HEK293T (cell line): ENCODE results near the gene LNPK.

Experiments
- CTCF ChIA-PET: fragments of 350-600 bp; formaldehyde crosslinking; extraction: SDS; loops from one replicate; lab custom pipeline; 2021; ENCODE audit warnings: antibody characterized with exemption, inconsistent platforms; lab: Yijun Ruan, JAX
- POLR2A ChIA-PET: fragments of 350-600 bp; formaldehyde crosslinking; extraction: SDS; loops from one replicate; lab custom pipeline; 2020; ENCODE audit warnings: antibody characterized with exemption, inconsistent platforms; lab: Yijun Ruan, JAX
- DNase-seq: peaks from one replicate; pipeline ENCODE4 v3.0.0; 2012; ENCODE audit warnings: mixed read lengths; ENCODE audit errors: extremely low spot score
- ARNT ChIP-seq: fragments of 450-650 bp; IDR thresholded peaks from 2 replicates; pipeline ENCODE4 v1.6.1; 2017; ENCODE audit warnings: mild to moderate bottlenecking
- BHLHE40 ChIP-seq: fragments of 450-650 bp; IDR thresholded peaks from 2 replicates; pipeline ENCODE4 v1.6.1; 2016; ENCODE audit warnings: mild to moderate bottlenecking, moderate library complexity, borderline replicate concordance
- CTBP1 ChIP-seq: fragments of 450-650 bp; IDR thresholded peaks from 2 replicates; pipeline ENCODE4 v1.6.1; 2016; ENCODE audit warnings: borderline replicate concordance
- ELF4 ChIP-seq: fragments of 450-650 bp; IDR thresholded peaks from 2 replicates; pipeline ENCODE4 v1.6.1; 2017; ENCODE audit warnings: antibody characterized with exemption
- FOXA1 ChIP-seq: fragments of 450-650 bp; IDR thresholded peaks from 2 replicates; pipeline ENCODE4 v1.6.1; 2016; ENCODE audit warnings: mild to moderate bottlenecking
- FOXK2 ChIP-seq: fragments of 450-650 bp; IDR thresholded peaks from 2 replicates; pipeline ENCODE4 v1.6.1; 2016; ENCODE audit warnings: mild to moderate bottlenecking
- FOXM1 ChIP-seq: fragments of 450-650 bp; IDR thresholded peaks from 2 replicates; pipeline ENCODE4 v1.6.1; 2017; ENCODE audit warnings: mild to moderate bottlenecking, borderline replicate concordance
- HDGF ChIP-seq: fragments of 450-650 bp; IDR thresholded peaks from 2 replicates; pipeline ENCODE4 v1.6.1; 2017; ENCODE audit warnings: antibody characterized with exemption, borderline replicate concordance
- L3MBTL2 ChIP-seq: fragments of 450-650 bp; conservative IDR thresholded peaks from 2 replicates; pipeline ENCODE4 v1.6.1; 2016; ENCODE audit warnings: mild to moderate bottlenecking
- LEF1 ChIP-seq: fragments of 450-650 bp; IDR thresholded peaks from 2 replicates; pipeline ENCODE4 v1.6.1; 2017; ENCODE audit warnings: mild to moderate bottlenecking, borderline replicate concordance
- NFRKB ChIP-seq: fragments of 450-650 bp; IDR thresholded peaks from 2 replicates; pipeline ENCODE4 v1.6.1; 2016; ENCODE audit warnings: mild to moderate bottlenecking, moderate library complexity
- SP1 ChIP-seq: fragments of 450-650 bp; IDR thresholded peaks from 2 replicates; pipeline ENCODE4 v1.6.1; 2017
- SUZ12 ChIP-seq: fragments of 450-650 bp; IDR thresholded peaks from 2 replicates; pipeline ENCODE4 v1.6.1; 2016; ENCODE audit warnings: mild to moderate bottlenecking
- TARDBP ChIP-seq: fragments of 450-650 bp; IDR thresholded peaks from 2 replicates; pipeline ENCODE4 v1.6.1; 2016
- ZNF384 ChIP-seq: fragments of 450-650 bp; IDR thresholded peaks from 2 replicates; pipeline ENCODE4 v1.6.1; 2016
- TF ChIP-seq, protein P1 (sequence below): fragments of 450-650 bp; IDR thresholded peaks from 2 replicates; pipeline ENCODE4 v1.6.1; 2016

LNPK gene

DNA sequence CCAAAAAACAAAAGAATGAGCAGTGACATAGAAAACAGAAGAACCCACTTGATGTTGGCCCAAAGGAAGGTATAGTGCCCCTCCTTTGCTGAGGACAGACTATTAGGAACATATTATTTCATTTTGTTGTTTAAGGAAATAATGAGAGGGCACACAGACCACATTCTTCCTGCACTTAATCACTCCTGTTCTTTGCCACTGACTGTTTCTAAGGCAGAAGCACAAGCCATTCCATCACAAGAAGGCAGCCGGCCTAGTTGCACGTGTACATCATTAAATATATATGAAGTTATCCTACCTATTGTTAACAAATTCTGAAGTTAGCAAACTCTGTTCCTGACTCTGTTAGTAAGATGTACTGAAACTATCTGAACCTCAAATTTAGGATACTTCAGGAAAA lies 110.0 kb downstream of the LNPK start:
- ChIA-PET POLR2A (no interaction called here), CTCF (no interaction called here)
- no peak for DNase-seq
- no peak for TF ChIP-seq FOXA1
- no peak for TF ChIP-seq ZNF384

DNA sequence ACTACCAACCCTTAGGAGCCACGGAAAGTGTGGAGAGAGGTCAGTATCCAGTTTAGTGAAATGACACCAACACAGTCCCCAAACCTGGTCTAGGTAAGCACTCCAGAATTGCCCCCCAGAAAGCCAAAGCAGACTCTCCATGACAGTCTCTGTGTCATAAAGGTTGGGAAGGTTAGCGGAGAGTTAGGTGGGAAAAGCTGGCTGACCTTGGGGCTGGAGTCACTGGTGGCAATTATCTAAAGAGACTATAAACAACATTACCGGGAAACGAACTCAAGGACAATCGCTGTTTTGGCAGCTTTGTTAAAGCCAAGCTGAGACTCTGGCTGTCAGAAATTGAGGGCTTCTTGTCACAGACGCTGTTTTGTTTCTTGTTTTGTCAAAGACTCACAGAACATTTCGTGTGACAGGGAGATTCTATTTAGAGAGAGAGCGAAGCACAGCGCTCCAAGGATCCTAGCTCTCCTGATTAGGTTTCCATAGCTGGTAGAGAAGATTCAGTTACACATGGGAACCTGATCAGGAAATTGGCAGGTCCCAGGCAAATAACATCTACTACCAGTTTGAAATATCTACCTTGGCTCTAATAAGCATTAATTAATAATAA lies 111.3 kb downstream of the LNPK start:
- ChIA-PET POLR2A (no interaction called here), CTCF (no interaction called here)
- DNase-seq = no peak
- TF ChIP-seq FOXK2 = no peak
- TF ChIP-seq, protein P1, sequence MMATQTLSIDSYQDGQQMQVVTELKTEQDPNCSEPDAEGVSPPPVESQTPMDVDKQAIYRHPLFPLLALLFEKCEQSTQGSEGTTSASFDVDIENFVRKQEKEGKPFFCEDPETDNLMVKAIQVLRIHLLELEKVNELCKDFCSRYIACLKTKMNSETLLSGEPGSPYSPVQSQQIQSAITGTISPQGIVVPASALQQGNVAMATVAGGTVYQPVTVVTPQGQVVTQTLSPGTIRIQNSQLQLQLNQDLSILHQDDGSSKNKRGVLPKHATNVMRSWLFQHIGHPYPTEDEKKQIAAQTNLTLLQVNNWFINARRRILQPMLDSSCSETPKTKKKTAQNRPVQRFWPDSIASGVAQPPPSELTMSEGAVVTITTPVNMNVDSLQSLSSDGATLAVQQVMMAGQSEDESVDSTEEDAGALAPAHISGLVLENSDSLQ = no peak
- no peak for TF ChIP-seq ELF4
- TF ChIP-seq SP1 = no peak

- CTCF ChIA-PET = no interaction called here
- DNase-seq = no peak
- POLR2A ChIA-PET = no interaction called here
- TF ChIP-seq FOXK2 (no peak), NFRKB (no peak), ARNT (no peak), SP1 (no peak), SUZ12 (no peak), L3MBTL2 (no peak), CTBP1 (no peak), BHLHE40 (no peak), ELF4 (no peak), TARDBP (no peak), LEF1 (no peak), FOXA1 (no peak), ZNF384 (no peak), HDGF (no peak), FOXM1 (no peak)
- TF ChIP-seq, protein P1 = no peak
Measured at GRCh38 chr2:175889701-175890302, 112.3 kb downstream of the LNPK start.

- POLR2A ChIA-PET = interaction anchor here (0.8 kb wide), 1 partner anchor 1033 kb away, joined by 3 read pairs; no protein-coding TSS in a partner anchor
- DNase-seq = no peak
- no peak for TF ChIP-seq ZNF384
- TF ChIP-seq, protein P1 = no peak
- TF ChIP-seq TARDBP = no peak
- TF ChIP-seq FOXK2 = no peak
- TF ChIP-seq ELF4 = no peak
- TF ChIP-seq FOXM1 = no peak
- TF ChIP-seq NFRKB = no peak
- no peak for TF ChIP-seq SP1
- TF ChIP-seq HDGF = no peak
- TF ChIP-seq L3MBTL2 = no peak
- no peak for TF ChIP-seq FOXA1
- TF ChIP-seq ARNT = no peak
- no peak for TF ChIP-seq LEF1
- no peak for TF ChIP-seq SUZ12
- no peak for TF ChIP-seq CTBP1
- TF ChIP-seq BHLHE40 = no peak
- CTCF ChIA-PET = no interaction called here
Measured at GRCh38 chr2:175887776-175888175, 114.3 kb downstream of the LNPK start.

DNA sequence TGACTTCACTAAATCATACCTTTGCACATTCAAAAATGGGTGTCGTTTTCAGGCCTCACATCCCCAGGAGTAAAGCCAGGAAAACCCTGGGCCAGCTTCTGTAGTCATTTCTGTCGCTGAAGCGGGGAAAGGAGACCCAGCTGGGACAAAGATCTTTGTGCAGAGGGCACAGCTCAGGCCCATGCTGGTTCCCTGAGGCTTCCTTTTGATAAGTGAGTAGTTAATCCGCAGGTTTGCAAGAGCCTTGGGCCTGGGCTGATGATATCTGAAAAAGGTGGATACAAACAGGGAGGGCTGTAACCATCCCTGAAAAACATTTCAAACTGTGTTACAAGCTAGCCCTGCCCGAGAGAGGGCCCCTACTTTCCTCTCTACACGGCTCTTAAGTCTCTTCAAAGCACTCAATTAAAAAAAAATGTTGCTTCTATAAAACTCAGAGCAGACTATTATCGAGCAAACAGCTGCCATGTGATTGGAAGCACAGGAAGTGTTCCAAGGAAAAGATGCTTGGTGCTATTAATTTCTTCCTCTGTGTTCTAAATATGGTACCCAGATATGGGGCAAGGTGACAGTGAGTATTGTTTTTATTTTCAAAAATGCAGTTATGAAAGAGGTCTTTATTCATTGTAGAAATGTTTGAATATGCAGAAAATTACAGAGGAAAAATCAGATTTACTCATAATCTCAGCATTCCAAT lies 117.2 kb downstream of the LNPK start:
- POLR2A ChIA-PET = no interaction called here
- DNase-seq = no peak
- TF ChIP-seq FOXK2 = no peak
- no peak for TF ChIP-seq SUZ12
- TF ChIP-seq L3MBTL2 = no peak
- CTCF ChIA-PET = interaction anchor here (0.9 kb wide), 1 partner anchor 9 kb away, joined by 3 read pairs; no protein-coding TSS in a partner anchor

- ChIA-PET POLR2A (no interaction called here), CTCF (interaction anchor here (0.9 kb wide), 1 partner anchor 8 kb away, joined by 3 read pairs; no protein-coding TSS in a partner anchor)
- TF ChIP-seq FOXK2 = no peak
- no peak for TF ChIP-seq FOXM1
- TF ChIP-seq ELF4 = no peak
- TF ChIP-seq, protein P1 = no peak
- TF ChIP-seq SUZ12 = no peak
- no peak for TF ChIP-seq ZNF384
- no peak for TF ChIP-seq SP1
- no peak for TF ChIP-seq LEF1
- no peak for TF ChIP-seq L3MBTL2
- TF ChIP-seq HDGF = no peak
- TF ChIP-seq NFRKB = no peak
- no peak for TF ChIP-seq FOXA1
- no peak for TF ChIP-seq CTBP1
- no peak for DNase-seq
Measured at GRCh38 chr2:175883586-175884194, 118.4 kb downstream of the LNPK start.
